A673 (cell line): ENCODE measurements around the gene MTAP. TPM values are rescaled to one million over a fixed set of nuclear protein-coding genes. Genes with fewer than 3 reads are reported as not detected.

ENCODE experiments used
- Bru-seq: library from RNA; stranded (reverse); fragments of 400-500 nt; gene quantifications from one replicate; lab custom pipeline; 2021; lab: Mats Ljungman, UMichigan
- BruChase-seq, 2 experiments: library from RNA; stranded (reverse); fragments of 400-500 nt; gene quantifications; one replicate each; lab custom pipeline; 2021; lab: Mats Ljungman, UMichigan
- BruUV-seq: library from RNA; stranded (reverse); fragments of 400-500 nt; replicated peaks from 2 replicates; lab custom pipeline; 2021; lab: Mats Ljungman, UMichigan
- CTCF ChIA-PET: fragments of 300-600 bp; sonication (Branson Sonifier 250); formaldehyde crosslinking; loops from one replicate; lab custom pipeline; 2022; ENCODE audit warnings: antibody characterized with exemption; lab: Charles Lee
- POLR2A ChIA-PET: fragments of 300-600 bp; sonication (Branson Sonifier 250); formaldehyde crosslinking; loops from one replicate; lab custom pipeline; 2022; ENCODE audit warnings: antibody characterized with exemption; ENCODE audit not compliant: low non-redundant PET; lab: Charles Lee
- DNase-seq: peaks from one replicate; pipeline ENCODE4 v3.0.0-alpha.2; 2015; ENCODE audit warnings: low spot score
- H3K27ac ChIP-seq: fragments of 200-600 bp; sonication (generic); 2 replicates; pipeline ENCODE4 v1.5.1; 2016; ENCODE audit warnings: mixed run types, low read depth, mild to moderate bottlenecking, mixed read lengths, antibody characterized with exemption, low read length; ENCODE audit not compliant: poor library complexity, severe bottlenecking
- H3K27me3 ChIP-seq: fragments of 200-600 bp; sonication (generic); replicated peaks from 2 replicates; pipeline ENCODE4 v1.6.1; 2017; ENCODE audit warnings: mixed run types, low read depth, mild to moderate bottlenecking, mixed read lengths, antibody characterized with exemption, low read length; ENCODE audit not compliant: insufficient read depth, poor library complexity
- H3K36me3 ChIP-seq: fragments of 200-600 bp; sonication (generic); 2 replicates; pipeline ENCODE4 v1.6.1; 2016; ENCODE audit warnings: mixed run types, mild to moderate bottlenecking, mixed read lengths, antibody characterized with exemption, low read length; ENCODE audit not compliant: insufficient read depth, poor library complexity, severe bottlenecking
- H3K4me1 ChIP-seq: fragments of 200-600 bp; sonication (generic); 2 replicates; pipeline ENCODE4 v1.6.1; 2017; ENCODE audit warnings: mixed run types, mild to moderate bottlenecking, mixed read lengths, antibody characterized with exemption, low read length; ENCODE audit not compliant: insufficient read depth, poor library complexity, severe bottlenecking
- H3K4me3 ChIP-seq: fragments of 200-600 bp; sonication (generic); 2 replicates; pipeline ENCODE4 v1.5.1; 2016; ENCODE audit warnings: low read depth, mixed run types, mild to moderate bottlenecking, mixed read lengths, low read length; ENCODE audit not compliant: poor library complexity, severe bottlenecking
- H3K9me3 ChIP-seq: fragments of 200-600 bp; sonication (generic); 2 replicates; pipeline ENCODE4 v1.6.1; 2016; ENCODE audit warnings: mixed run types, low read depth, mild to moderate bottlenecking, mixed read lengths, antibody characterized with exemption, low read length; ENCODE audit not compliant: poor library complexity, severe bottlenecking
- EZH2 ChIP-seq: fragments of 200-600 bp; sonication (generic); IDR thresholded peaks from 2 replicates; pipeline ENCODE4 v1.6.1; 2017; ENCODE audit warnings: borderline replicate concordance, low read depth, mild to moderate bottlenecking, mixed read lengths, antibody characterized with exemption, low read length; ENCODE audit not compliant: poor library complexity, severe bottlenecking
- intact Hi-C: fragments of 100-400 bp; cut with micrococcal nuclease; formaldehyde crosslinking; loops from one replicate; pipeline ENCODE4 v1.10.0; 2022; ENCODE audit not compliant: unreplicated experiment
- long read RNA-seq: library from polyadenylated mRNA; stranded (forward); transcript quantifications from one replicate; pipeline ENCODE4 v2.0.0, GENCODE V29; 2022
- total RNA-seq: library from RNA; stranded (reverse); gene quantifications from 2 replicates; pipeline ENCODE4 v1.2.3, GENCODE V29; 2021
- TF ChIP-seq, protein P1 (sequence below): fragments of 300-800, 200-600 bp; sonication (generic); conservative IDR thresholded peaks from 2 replicates; pipeline ENCODE4 v1.5.1; 2017; ENCODE audit warnings: low read depth, mild to moderate bottlenecking, antibody characterized with exemption, low read length, moderate library complexity, mixed read lengths

Gene MTAP
- total RNA-seq: 39.2 and 45.7 TPM in 2 replicates
- percentile 80 among the genes with signal in this experiment for Bru-seq, nascent RNA
- BruChase-seq, experiment 1, labeled RNA remaining after a 2-hour chase: percentile 94 among the genes with signal in this experiment
- percentile 94 among the genes with signal in this experiment for BruChase-seq, experiment 2, labeled RNA remaining after a 6-hour chase
- long read RNA-seq, full-length matches to known transcripts: 58 of 64 reads
- long read RNA-seq, partial matches to known transcripts: 1 of 64 reads
- long read RNA-seq, other reads (novel, unspliced or antisense): 5 of 64 reads

DNA sequence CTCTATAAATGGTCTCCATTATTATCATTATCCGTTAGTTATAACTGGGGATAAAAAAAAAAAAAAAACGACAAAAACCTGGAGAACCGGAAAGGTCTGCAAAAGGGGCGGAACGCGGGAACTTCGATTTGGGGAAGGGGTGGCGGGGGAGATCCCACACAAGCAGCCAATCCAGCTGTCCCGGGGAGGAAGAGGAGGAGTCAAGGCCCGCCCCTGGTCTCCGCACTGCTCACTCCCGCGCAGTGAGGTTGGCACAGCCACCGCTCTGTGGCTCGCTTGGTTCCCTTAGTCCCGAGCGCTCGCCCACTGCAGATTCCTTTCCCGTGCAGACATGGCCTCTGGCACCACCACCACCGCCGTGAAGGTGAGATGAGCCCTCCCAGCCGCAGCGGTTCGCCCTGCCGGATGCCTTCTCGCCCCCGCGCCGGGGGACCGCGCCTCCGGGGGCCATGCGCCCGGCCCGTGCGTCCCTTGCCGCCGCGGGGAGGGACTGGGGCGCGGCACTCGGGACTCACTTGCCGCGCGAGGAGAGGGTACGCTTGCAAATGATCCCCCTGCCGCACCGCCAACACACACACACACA is at the start of gene MTAP:
Gene MTAP (plus strand): TSS at position 219 of the 583 bp plus-strand sequence. CDS start 113 bp downstream, at position 332.
- Histone ChIP-seq H3K4me1 (peaks cover 6% of the 10 kb centered on the region), H3K9me3 (no peaks in the 10 kb centered on the region), H3K27ac (peak within 1 kb of the TSS; percentile 77), H3K27me3 (peaks cover 3% of the 10 kb centered on the region), H3K36me3 (no peaks in the 10 kb centered on the region), H3K4me3 (peak within 1 kb of the TSS; percentile 61)
- no peak for TF ChIP-seq EZH2
- TF ChIP-seq, protein P1, sequence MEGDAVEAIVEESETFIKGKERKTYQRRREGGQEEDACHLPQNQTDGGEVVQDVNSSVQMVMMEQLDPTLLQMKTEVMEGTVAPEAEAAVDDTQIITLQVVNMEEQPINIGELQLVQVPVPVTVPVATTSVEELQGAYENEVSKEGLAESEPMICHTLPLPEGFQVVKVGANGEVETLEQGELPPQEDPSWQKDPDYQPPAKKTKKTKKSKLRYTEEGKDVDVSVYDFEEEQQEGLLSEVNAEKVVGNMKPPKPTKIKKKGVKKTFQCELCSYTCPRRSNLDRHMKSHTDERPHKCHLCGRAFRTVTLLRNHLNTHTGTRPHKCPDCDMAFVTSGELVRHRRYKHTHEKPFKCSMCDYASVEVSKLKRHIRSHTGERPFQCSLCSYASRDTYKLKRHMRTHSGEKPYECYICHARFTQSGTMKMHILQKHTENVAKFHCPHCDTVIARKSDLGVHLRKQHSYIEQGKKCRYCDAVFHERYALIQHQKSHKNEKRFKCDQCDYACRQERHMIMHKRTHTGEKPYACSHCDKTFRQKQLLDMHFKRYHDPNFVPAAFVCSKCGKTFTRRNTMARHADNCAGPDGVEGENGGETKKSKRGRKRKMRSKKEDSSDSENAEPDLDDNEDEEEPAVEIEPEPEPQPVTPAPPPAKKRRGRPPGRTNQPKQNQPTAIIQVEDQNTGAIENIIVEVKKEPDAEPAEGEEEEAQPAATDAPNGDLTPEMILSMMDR: no peak
- BruUV-seq: no TSS peak
- peak; percentile 91 for DNase-seq
- ChIA-PET POLR2A (no interaction called here), CTCF (interaction anchor here (0.7 kb wide), 1 partner anchor 26 kb away, joined by 5 read pairs; no protein-coding TSS in a partner anchor)
- intact Hi-C loops: no loop called here

GRCh38 chr9:21753523-21753922 is 48.9 kb upstream of the MTAP start:
- no TSS peak for BruUV-seq
- intact Hi-C loops: no loop called here
- no peaks in the 10 kb centered on the region for H3K27me3 ChIP-seq
- CTCF ChIA-PET: no interaction called here
- no peak overlapping the region for H3K27ac ChIP-seq
- H3K9me3 ChIP-seq: no peaks in the 10 kb centered on the region
- no peaks in the 10 kb centered on the region for H3K4me1 ChIP-seq
- POLR2A ChIA-PET: no interaction called here
- no peak overlapping the region for H3K4me3 ChIP-seq
- H3K36me3 ChIP-seq: no peaks in the 10 kb centered on the region
- DNase-seq: no peak
- TF ChIP-seq, protein P1: no peak
- no peak for TF ChIP-seq EZH2

DNA sequence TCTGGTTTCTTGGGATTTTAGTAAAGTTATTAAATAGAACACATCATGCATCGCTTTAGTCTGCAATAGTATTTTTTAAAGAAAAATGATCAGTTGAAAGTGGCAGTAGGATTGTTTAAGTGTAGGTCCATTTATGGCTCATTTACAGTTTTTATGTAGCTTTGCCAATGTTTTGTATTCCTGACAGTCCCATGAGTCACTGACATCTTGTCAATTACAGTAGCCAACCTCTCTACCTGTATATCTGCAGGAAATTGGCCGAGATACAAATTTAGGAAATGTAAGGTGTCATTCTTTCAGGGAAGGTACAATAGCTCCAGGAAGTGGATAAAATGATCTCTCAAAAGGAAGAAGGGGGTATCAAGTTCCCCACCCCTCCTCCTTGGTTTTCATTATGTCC is 47.7 kb upstream of the MTAP start:
- Histone ChIP-seq H3K4me3 (no peak overlapping the region), H3K4me1 (no peaks in the 10 kb centered on the region), H3K36me3 (no peaks in the 10 kb centered on the region), H3K27ac (no peak overlapping the region), H3K9me3 (no peaks in the 10 kb centered on the region), H3K27me3 (no peaks in the 10 kb centered on the region)
- POLR2A ChIA-PET: no interaction called here
- DNase-seq: no peak
- CTCF ChIA-PET: no interaction called here
- intact Hi-C loops: no loop called here
- TF ChIP-seq, protein P1: no peak
- no peak for TF ChIP-seq EZH2
- BruUV-seq: no TSS peak
